Activated naive CD4-positive, alpha-beta T cell treated with anti-CD3 and anti-CD28 coated beads, Interleukin-2, amount 50 U/mL, for 24 hours (primary cell): ENCODE measurements around the gene RICTOR.

ENCODE experiments used
- H3K27ac Mint-ChIP-seq: one replicate; pipeline ENCODE4 v1.8.0; 2021; ENCODE audit warnings: mild to moderate bottlenecking, mixed read lengths
- H3K27me3 Mint-ChIP-seq: one replicate; pipeline ENCODE4 v1.8.0; 2021; ENCODE audit warnings: mixed read lengths
- H3K36me3 Mint-ChIP-seq: one replicate; pipeline ENCODE4 v1.8.0; 2021; ENCODE audit warnings: mixed read lengths
- H3K4me1 Mint-ChIP-seq: one replicate; pipeline ENCODE4 v1.8.0; 2021; ENCODE audit warnings: mixed read lengths
- H3K4me3 Mint-ChIP-seq: one replicate; pipeline ENCODE4 v1.8.0; 2021; ENCODE audit warnings: mild to moderate bottlenecking, mixed read lengths
- H3K9me3 Mint-ChIP-seq: one replicate; pipeline ENCODE4 v1.8.0; 2021; ENCODE audit warnings: mixed read lengths

Gene RICTOR

GRCh38 chr5:39076101-39076756, 2.0 kb upstream of the RICTOR start:
- Mint-ChIP-seq H3K4me3 (no peak overlapping the region), H3K36me3 (peaks cover 2% of the 10 kb centered on the region), H3K9me3 (no peaks in the 10 kb centered on the region), H3K27ac (no peak overlapping the region), H3K27me3 (peaks cover 23% of the 10 kb centered on the region), H3K4me1 (peaks cover 41% of the 10 kb centered on the region)

- H3K9me3 Mint-ChIP-seq = no peaks in the 10 kb centered on the region
- peak overlapping the region; percentile 97 for H3K27ac Mint-ChIP-seq
- peaks cover 13% of the 10 kb centered on the region for H3K27me3 Mint-ChIP-seq
- H3K4me3 Mint-ChIP-seq = peak overlapping the region; percentile 94
- peaks cover 56% of the 10 kb centered on the region for H3K4me1 Mint-ChIP-seq
- peaks cover 9% of the 10 kb centered on the region for H3K36me3 Mint-ChIP-seq
Observed at GRCh38 chr5:39073767-39074016, 507 bp downstream of the RICTOR start.

DNA sequence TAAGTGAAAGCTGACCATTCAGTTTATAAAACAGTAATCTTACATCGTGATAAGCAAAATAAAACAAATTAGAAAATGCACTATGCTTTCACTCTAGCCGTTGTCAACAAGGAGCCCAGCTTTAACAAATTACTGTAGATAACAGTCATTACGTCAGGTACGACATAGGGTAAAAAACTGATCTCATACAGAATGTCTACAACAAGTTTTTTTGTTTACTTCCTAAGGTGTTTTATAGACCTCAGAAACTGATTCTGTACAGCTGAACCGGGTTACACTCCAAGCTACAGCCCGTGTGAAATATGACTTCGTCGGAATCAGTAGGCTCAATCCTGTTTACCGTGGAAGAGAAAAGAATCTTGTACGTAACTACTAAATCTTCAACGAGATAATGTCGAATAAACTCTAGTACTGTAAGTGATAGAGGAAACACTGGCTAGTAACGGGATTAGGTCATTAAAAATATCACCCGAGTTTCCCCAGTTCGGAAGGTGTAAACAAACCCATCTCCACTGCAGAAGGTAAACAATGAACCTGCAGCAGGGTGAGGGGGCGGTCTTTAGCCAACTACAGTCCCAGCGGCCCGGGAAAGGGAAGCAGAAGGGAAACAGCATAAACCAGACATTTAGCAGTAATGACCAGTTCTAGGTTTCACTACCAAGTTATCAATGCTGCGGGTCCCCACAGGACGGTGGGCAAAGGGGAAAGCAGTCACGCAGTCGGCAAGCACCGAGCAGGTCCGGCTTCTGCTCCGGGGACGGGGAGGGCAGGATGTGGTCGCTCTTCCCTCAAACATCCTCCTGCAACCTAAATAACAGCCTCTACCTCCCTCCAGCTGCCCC, 1.1 kb downstream of the RICTOR start:
- Mint-ChIP-seq H3K27ac (peak overlapping the region; percentile 97), H3K4me3 (peak overlapping the region; percentile 94), H3K36me3 (peaks cover 13% of the 10 kb centered on the region), H3K4me1 (peaks cover 60% of the 10 kb centered on the region), H3K27me3 (peaks cover 10% of the 10 kb centered on the region), H3K9me3 (no peaks in the 10 kb centered on the region)

DNA sequence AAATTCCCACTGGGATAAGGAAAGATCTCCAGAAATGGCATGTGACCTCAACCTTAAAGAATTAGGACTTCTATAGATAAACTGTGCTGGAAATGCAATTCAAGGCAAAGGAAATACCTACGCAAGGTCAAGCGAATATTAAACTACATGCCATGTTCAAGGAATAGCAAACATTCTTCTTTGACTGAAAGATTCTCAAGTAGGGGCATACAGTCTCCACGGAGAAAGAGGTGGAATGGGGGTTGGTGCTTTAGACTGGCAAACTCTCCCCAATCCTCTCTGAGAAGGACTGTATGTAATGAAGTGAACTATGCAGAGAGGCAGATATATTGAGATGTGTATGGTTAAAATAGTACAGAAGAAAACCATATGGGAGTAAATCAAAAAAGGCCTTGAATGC, 6.1 kb downstream of the RICTOR start:
- Mint-ChIP-seq H3K9me3 (no peaks in the 10 kb centered on the region), H3K27me3 (no peaks in the 10 kb centered on the region), H3K27ac (no peak overlapping the region), H3K36me3 (peaks cover 35% of the 10 kb centered on the region), H3K4me3 (no peak overlapping the region), H3K4me1 (peaks cover 71% of the 10 kb centered on the region)

- Mint-ChIP-seq H3K27me3 (no peaks in the 10 kb centered on the region), H3K36me3 (peaks cover 31% of the 10 kb centered on the region), H3K4me1 (peaks cover 76% of the 10 kb centered on the region), H3K4me3 (no peak overlapping the region), H3K9me3 (no peaks in the 10 kb centered on the region), H3K27ac (peak overlapping the region; percentile 64)
Observed at GRCh38 chr5:39064450-39064849, 9.7 kb downstream of the RICTOR start.

- peak overlapping the region; percentile 66 for H3K27ac Mint-ChIP-seq
Observed at GRCh38 chr5:39063037-39063436, 11.2 kb downstream of the RICTOR start.

DNA sequence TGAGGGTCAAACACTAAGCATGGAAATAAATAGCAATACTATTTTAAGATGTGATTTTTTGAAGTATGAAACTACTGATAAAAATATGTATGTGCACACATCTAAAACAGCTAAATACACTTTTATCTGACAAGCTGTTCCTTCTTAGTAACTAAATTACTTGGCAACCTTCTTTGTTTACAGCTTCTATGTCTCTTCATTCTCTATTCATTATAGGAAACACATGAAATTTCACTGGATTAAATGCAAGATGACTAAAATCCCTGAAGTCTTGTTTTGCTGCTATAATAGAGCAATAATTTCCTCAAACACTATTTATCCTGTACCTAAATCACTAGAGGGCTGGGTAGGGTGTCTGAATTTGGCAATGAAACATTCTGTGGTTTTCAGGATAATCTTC, 11.7 kb downstream of the RICTOR start:
- H3K4me1 Mint-ChIP-seq = peaks cover 81% of the 10 kb centered on the region
- H3K36me3 Mint-ChIP-seq = peaks cover 19% of the 10 kb centered on the region
- H3K4me3 Mint-ChIP-seq = no peak overlapping the region
- no peaks in the 10 kb centered on the region for H3K9me3 Mint-ChIP-seq
- H3K27me3 Mint-ChIP-seq = no peaks in the 10 kb centered on the region
- peak overlapping the region; percentile 66 for H3K27ac Mint-ChIP-seq

More at GRCh38 chr5:39063037-39063436, 11.2 kb downstream of the RICTOR start:
- H3K27me3 Mint-ChIP-seq = no peaks in the 10 kb centered on the region
- H3K36me3 Mint-ChIP-seq = peaks cover 23% of the 10 kb centered on the region
- H3K9me3 Mint-ChIP-seq = no peaks in the 10 kb centered on the region
- H3K4me3 Mint-ChIP-seq = no peak overlapping the region
- peaks cover 81% of the 10 kb centered on the region for H3K4me1 Mint-ChIP-seq

DNA sequence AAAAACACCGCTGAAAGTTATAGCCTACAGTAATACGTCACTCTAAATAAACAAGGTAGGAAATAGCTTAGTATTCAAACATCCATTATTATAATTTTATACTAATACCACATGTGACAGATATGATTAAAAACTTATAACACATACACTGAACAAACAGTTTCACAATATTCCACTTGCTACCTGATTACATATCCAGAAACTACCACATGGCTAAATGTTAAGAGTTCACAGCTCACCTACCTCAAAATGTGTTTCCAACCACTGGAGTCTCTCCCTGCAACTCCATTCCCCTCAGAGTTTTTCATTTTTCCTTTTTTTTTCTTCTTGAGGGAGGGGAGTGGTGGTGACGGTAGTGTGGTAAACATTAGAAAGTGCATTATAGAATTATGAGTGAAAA, 12.1 kb downstream of the RICTOR start:
- peaks cover 78% of the 10 kb centered on the region for H3K4me1 Mint-ChIP-seq
- H3K27me3 Mint-ChIP-seq = no peaks in the 10 kb centered on the region
- H3K4me3 Mint-ChIP-seq = no peak overlapping the region
- H3K36me3 Mint-ChIP-seq = peaks cover 14% of the 10 kb centered on the region
- no peaks in the 10 kb centered on the region for H3K9me3 Mint-ChIP-seq
- H3K27ac Mint-ChIP-seq = peak overlapping the region; percentile 77

DNA sequence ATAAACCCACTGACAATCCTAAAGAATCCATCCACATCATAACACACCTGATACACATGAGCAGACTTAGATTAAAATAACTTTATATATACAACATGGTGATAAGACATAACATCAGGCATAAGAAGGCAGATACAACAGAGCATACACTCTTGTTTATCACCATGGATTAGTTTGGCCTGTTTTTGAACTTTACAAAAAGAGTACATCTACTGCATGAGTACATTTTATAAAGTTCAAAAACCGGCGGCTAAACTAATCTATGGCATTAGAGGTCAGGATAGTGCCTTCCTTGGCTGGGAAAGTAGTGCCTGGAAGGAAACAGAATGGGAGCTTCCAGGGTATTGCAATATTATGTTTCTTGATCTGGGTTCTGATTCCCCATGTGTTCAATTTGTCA, 15.1 kb downstream of the RICTOR start:
- Mint-ChIP-seq H3K9me3 (no peaks in the 10 kb centered on the region), H3K27ac (no peak overlapping the region), H3K4me3 (peak overlapping the region; percentile 74), H3K36me3 (peaks cover 4% of the 10 kb centered on the region), H3K4me1 (peaks cover 84% of the 10 kb centered on the region), H3K27me3 (no peaks in the 10 kb centered on the region)

- Mint-ChIP-seq H3K4me1 (peaks cover 81% of the 10 kb centered on the region), H3K9me3 (no peaks in the 10 kb centered on the region), H3K36me3 (peaks cover 4% of the 10 kb centered on the region), H3K4me3 (peak overlapping the region; percentile 74), H3K27me3 (no peaks in the 10 kb centered on the region), H3K27ac (peak overlapping the region; percentile 19)
Observed at GRCh38 chr5:39058178-39058921, 15.8 kb downstream of the RICTOR start.

DNA sequence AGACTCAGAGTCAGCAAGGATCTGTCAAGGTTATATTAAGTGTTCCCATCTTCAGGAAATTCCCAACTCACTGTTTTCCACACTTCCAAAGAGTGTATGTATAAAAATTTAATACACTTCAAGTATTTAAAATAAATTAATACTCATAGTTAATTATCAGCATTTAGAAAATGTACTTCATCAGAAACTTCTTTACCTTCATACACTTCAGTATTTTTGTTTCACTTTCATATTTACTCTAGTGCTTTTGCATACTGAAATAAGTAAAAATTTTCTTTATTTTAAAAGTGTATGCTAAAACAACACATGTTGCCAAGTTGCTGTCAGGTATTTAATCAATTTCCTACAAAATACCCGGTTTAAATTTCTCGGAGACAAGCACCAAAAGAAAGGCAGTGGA, 16.5 kb downstream of the RICTOR start:
- peaks cover 79% of the 10 kb centered on the region for H3K4me1 Mint-ChIP-seq
- H3K4me3 Mint-ChIP-seq = peak overlapping the region; percentile 74
- peak overlapping the region; percentile 19 for H3K27ac Mint-ChIP-seq
- no peaks in the 10 kb centered on the region for H3K27me3 Mint-ChIP-seq
- no peaks in the 10 kb centered on the region for H3K9me3 Mint-ChIP-seq
- peaks cover 4% of the 10 kb centered on the region for H3K36me3 Mint-ChIP-seq

DNA sequence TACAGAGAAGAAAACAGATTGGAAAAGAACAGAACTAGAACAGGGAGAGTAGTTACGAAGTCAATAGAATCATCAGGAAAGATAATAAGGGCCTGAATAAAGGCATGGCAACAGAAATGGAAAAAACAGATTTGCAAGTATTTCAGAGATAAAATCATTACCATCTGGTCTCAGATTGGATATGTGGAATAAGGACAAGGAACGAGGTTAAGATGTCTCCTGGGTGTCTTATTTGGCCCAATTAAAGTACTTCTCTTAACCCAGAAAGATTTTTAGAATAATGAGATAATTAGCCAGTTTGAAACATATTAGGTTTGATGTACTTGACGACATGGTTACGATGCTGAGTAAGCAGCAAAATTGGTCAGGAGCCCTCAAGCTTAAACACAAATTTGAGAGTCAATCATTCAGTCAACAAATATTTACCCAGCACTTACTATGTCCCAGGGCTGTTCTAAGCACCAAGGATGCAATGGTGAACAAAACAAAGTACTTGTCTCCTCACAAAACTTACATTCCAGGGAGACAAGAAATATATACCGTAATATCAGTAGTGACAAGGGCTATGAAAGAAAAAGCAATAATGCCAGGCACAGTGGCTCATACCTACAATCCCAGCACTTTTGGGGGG, 18.3 kb downstream of the RICTOR start:
- peak overlapping the region; percentile 61 for H3K27ac Mint-ChIP-seq
- H3K9me3 Mint-ChIP-seq = no peaks in the 10 kb centered on the region
- H3K27me3 Mint-ChIP-seq = no peaks in the 10 kb centered on the region
- H3K4me1 Mint-ChIP-seq = peaks cover 79% of the 10 kb centered on the region
- H3K36me3 Mint-ChIP-seq = peaks cover 6% of the 10 kb centered on the region
- H3K4me3 Mint-ChIP-seq = no peak overlapping the region

GRCh38 chr5:39055027-39055767, 19.0 kb downstream of the RICTOR start:
- H3K4me1 Mint-ChIP-seq = peaks cover 79% of the 10 kb centered on the region
- peaks cover 7% of the 10 kb centered on the region for H3K36me3 Mint-ChIP-seq
- no peaks in the 10 kb centered on the region for H3K27me3 Mint-ChIP-seq
- H3K9me3 Mint-ChIP-seq = no peaks in the 10 kb centered on the region
- no peak overlapping the region for H3K4me3 Mint-ChIP-seq
- peak overlapping the region; percentile 61 for H3K27ac Mint-ChIP-seq

DNA sequence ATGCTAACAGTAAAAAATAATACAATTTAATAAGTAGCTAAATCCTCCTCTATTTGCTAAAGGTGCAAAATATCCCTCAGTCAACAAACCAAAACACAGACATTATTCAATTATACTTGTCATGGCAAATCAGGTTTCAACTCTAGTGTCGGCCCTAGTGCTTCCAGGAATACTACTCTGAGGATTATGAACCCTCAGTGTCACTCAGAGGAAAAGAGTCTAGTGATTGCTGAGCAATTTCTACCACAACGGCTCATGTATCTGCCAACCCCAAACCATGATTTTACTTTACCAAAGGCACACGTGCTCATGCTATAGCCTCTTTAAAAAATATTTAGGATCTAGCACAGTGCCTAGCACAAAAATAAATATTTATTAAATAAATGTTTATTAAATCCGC, 21.0 kb downstream of the RICTOR start:
- H3K27ac Mint-ChIP-seq = no peak overlapping the region
- H3K4me3 Mint-ChIP-seq = no peak overlapping the region
- peaks cover 76% of the 10 kb centered on the region for H3K4me1 Mint-ChIP-seq
- peaks cover 9% of the 10 kb centered on the region for H3K36me3 Mint-ChIP-seq
- H3K27me3 Mint-ChIP-seq = no peaks in the 10 kb centered on the region
- H3K9me3 Mint-ChIP-seq = no peaks in the 10 kb centered on the region

GRCh38 chr5:39052141-39052540, 22.1 kb downstream of the RICTOR start:
- Mint-ChIP-seq H3K36me3 (peaks cover 9% of the 10 kb centered on the region), H3K4me3 (no peak overlapping the region), H3K27me3 (no peaks in the 10 kb centered on the region), H3K4me1 (peaks cover 81% of the 10 kb centered on the region), H3K9me3 (no peaks in the 10 kb centered on the region), H3K27ac (no peak overlapping the region)
